ENCODE measurements around the gene GMPPB. TPM values are rescaled to one million over a fixed set of nuclear protein-coding genes. Genes with fewer than 3 reads are reported as not detected.

Gene GMPPB
- total and polyA plus RNA-seq, 2 of the 8 experiments (the other 6 are each of a cell fraction or from before 2014, with no cell fraction given): 20.9 to 23.9 TPM

DNA sequence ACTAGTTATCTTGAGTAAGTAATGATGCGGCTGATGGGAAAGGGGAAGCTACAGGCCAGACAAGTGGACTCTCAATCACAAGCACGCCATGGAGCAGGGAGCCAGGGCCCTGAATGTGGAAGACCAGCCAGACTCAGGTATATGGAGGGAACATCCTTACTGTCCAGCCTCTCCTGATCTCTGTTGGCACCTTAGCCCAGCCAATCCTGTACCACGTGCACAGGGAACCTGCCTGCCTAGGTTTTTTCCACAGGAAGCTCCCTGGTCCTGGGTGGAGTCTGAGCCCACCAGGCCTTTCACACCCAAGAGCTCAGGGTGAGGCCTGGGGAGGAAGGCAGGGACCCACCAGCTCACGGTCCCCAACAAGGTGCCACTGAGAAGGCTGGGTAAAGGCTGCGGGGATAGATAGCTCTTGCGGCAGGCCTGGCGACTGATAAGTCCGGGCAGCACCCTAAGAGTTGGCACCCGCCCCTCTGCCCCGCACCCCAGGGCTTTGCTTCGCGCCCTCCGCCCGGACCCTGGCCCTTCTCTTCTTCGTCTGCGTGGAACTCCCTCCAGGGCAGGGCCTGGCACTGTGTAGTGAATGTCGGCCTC, 50.5 kb downstream of the GMPPB start:
- H2BK12ac ChIP-seq (ENCODE audit: low read depth, low read length): peak overlapping the region; percentile 72; the same call in 1 of the 2 replicates
- no peak overlapping the region for H2AFZ ChIP-seq (ENCODE audit: low read length)
- peaks cover 14 to 27% (median 20%) of the 10 kb centered on the region in 4 experiments; a peak in 7 of 8 replicates for H3K36me3 ChIP-seq (ENCODE audit: control insufficient read depth in 2 of 4, insufficient read depth in 4 of 4, low read length in 3 of 4)
- FAIRE-seq (no peak), DNase-seq (ENCODE audit: low read depth in 1 of 2, low spot score in 2 of 2) (no peak)
- H2BK5ac ChIP-seq (ENCODE audit: low read depth, low read length): peak overlapping the region; percentile 92
- H4K8ac ChIP-seq (ENCODE audit: extremely low read depth, insufficient read depth, low read length): peak overlapping the region; percentile 82; the same call in 1 of the 2 replicates
- H3K27me3 ChIP-seq (replicated peaks in 1 of 4; ENCODE audit: control insufficient read depth in 3 of 4, extremely low read depth in 1 of 4, insufficient read depth in 3 of 4, low read length in 3 of 4): no peaks in the 10 kb centered on the region; a peak in 1 of 7 replicates
- H3K23me2 ChIP-seq (ENCODE audit: low read depth, low read length): peaks cover 13% of the 10 kb centered on the region; the same call in 1 of the 2 replicates
- peak overlapping the region; percentile 4 for H2BK120ac ChIP-seq (replicated peaks; ENCODE audit: low read depth, low read length)
- no peak overlapping the region for H3K14ac ChIP-seq (ENCODE audit: insufficient read length)
- H3K18ac ChIP-seq (ENCODE audit: extremely low read depth, low read length): peak overlapping the region; percentile 84
- no peak overlapping the region for H2BK20ac ChIP-seq (ENCODE audit: low read length)
- peak overlapping the region; percentile 44 to 70 (median 58); a peak in 6 of 7 replicates for H3K9ac ChIP-seq (replicated peaks in 1 of 4; ENCODE audit: extremely low read depth in 1 of 4, low read depth in 3 of 4, low read length in 3 of 4)
- peak overlapping the region; percentile 90 for H4K91ac ChIP-seq (replicated peaks; ENCODE audit: insufficient read length, low read length)
- H3K79me2 ChIP-seq (ENCODE audit: control insufficient read depth in 1 of 2, insufficient read depth in 2 of 2, low read length in 2 of 2): peaks cover 0 to 17% of the 10 kb centered on the region in 2 experiments; a peak in 1 of 4 replicates
- H3K4me1 ChIP-seq (replicated peaks in 1 of 4; ENCODE audit: control insufficient read depth in 3 of 4, insufficient read depth in 4 of 4, low read length in 3 of 4): peaks cover 0 to 8% (median 5%) of the 10 kb centered on the region in 4 experiments; a peak in 4 of 7 replicates
- ChIA-PET POLR2A (ENCODE audit: partially characterized antibody) (interaction anchor here (0.6 to 3.0 kb wide), 11 partner anchors 8 to 214 kb away, joined by 3 to 21 read pairs (median 3); no protein-coding TSS in a partner anchor), CTCF (ENCODE audit: partially characterized antibody) (interaction anchor here (0.6 to 5.4 kb wide), 12 partner anchors 9 to 565 kb away, joined by 3 to 159 read pairs (median 4); partner anchors contain the start of gene BSN)
- H4K20me1 ChIP-seq (replicated peaks in 1 of 2; ENCODE audit: control insufficient read depth in 1 of 2, insufficient read depth in 2 of 2, low read length in 2 of 2): peaks cover 0 to 15% of the 10 kb centered on the region in 2 experiments
- no peaks in the 10 kb centered on the region for H3K9me3 ChIP-seq (ENCODE audit: insufficient read depth in 2 of 2, low read depth in 1 of 2, low read length in 1 of 2)
- peak overlapping the region; percentile 90 for H3K27ac ChIP-seq (ENCODE audit: low read depth, low read length)
- H2AK5ac ChIP-seq (ENCODE audit: low read depth, low read length): peak overlapping the region; percentile 58; the same call in 1 of the 2 replicates
- peaks cover 8% of the 10 kb centered on the region; the same call in 1 of the 2 replicates for H3K79me1 ChIP-seq (ENCODE audit: low read depth, low read length)
- H3K23ac ChIP-seq (ENCODE audit: insufficient read length): no peak overlapping the region
- peak overlapping the region; percentile 18 for H4K5ac ChIP-seq (ENCODE audit: insufficient read length, low read depth, low read length)
- peak overlapping the region; percentile 71 for H3K4ac ChIP-seq (replicated peaks; ENCODE audit: insufficient read length, low read depth, low read length)
- H3K4me3 ChIP-seq (ENCODE audit: extremely low read depth in 1 of 4, insufficient read depth in 2 of 4, low read depth in 3 of 4, low read length in 4 of 4): peak overlapping the region; percentile 84 to 91 (median 86)
- peak overlapping the region; percentile 65 for H3K56ac ChIP-seq (replicated peaks; ENCODE audit: insufficient read length, low read depth, low read length)
- 0 out of 2 replicates have a peak overlapping the region, but pooled peaks have one; percentile 93 for H2BK15ac ChIP-seq (ENCODE audit: low read length)
- 12% methylated on average over 17 of the region's 17 CpGs; no CpG with 5 or more reads in 1 of the 2 experiments for WGBS, 2 experiments (ENCODE audit: extremely low coverage in 1 of 2, insufficient coverage in 1 of 2, insufficient read length in 1 of 2, insufficient replicate concordance in 2 of 2, low coverage in 1 of 2, low lambda C conversion rate in 2 of 2, missing lambda C conversion rate in 1 of 2)
- H3K4me2 ChIP-seq (ENCODE audit: insufficient read depth in 1 of 2, low read depth in 2 of 2, low read length in 2 of 2): peak overlapping the region; percentile 78 to 98

All from H1 (cell line).